Measurements from ENCODE around the gene MAP3K14.
"Not testable (repeated sequence)": the region's sequence is repeated elsewhere in the genome, so short reads cannot be mapped to it uniquely, and the experiment has no call there.

Gene MAP3K14

GRCh38 chr17:45314741-45315647 lies 1.8 kb downstream of the MAP3K14 start:
- no peak for FAIRE-seq

- no peak for FAIRE-seq
Measured at GRCh38 chr17:45313996-45314740, 2.7 kb downstream of the MAP3K14 start.

GRCh38 chr17:45313421-45313771 lies 3.4 kb downstream of the MAP3K14 start:
- FAIRE-seq, result no peak

- no peak for FAIRE-seq
Measured at GRCh38 chr17:45312477-45313420, 4.1 kb downstream of the MAP3K14 start.

DNA sequence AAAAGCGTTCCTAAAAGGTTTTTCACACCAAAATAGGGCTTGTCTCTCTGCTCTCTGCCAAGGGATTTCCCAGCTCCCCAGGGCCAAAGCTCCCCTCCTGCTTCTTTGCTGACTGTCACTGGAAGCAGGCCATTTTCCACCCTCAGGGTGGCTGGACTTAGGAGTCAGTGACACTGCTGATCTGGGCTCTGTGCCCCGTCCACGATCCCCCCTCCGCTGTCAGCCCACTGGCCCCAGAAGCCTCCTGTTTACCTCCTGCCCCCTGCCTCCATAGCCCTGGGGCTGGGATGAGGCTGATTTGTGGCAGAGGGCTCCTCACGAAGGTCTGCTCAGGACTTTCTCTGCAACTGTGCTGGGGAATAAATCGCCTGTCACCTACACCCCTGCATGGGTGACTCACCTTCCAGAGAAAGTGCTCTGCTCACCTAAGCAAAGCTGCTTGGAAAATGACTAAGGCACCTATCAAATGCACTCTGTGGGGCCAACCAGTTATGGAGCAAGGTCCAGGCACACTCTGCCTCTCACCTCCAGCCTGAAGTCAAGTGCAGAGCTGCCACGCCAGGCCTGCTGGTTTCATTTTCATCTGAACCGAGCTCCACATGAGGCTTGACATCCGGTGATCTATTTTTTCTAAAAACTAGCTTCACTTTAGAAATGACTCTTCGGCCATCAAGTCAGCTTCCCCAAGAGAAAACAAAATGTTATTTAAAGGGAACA lies 4.9 kb downstream of the MAP3K14 start:
- no peak for FAIRE-seq

- no peak for FAIRE-seq
Measured at GRCh38 chr17:45311401-45311759, 5.4 kb downstream of the MAP3K14 start.

DNA sequence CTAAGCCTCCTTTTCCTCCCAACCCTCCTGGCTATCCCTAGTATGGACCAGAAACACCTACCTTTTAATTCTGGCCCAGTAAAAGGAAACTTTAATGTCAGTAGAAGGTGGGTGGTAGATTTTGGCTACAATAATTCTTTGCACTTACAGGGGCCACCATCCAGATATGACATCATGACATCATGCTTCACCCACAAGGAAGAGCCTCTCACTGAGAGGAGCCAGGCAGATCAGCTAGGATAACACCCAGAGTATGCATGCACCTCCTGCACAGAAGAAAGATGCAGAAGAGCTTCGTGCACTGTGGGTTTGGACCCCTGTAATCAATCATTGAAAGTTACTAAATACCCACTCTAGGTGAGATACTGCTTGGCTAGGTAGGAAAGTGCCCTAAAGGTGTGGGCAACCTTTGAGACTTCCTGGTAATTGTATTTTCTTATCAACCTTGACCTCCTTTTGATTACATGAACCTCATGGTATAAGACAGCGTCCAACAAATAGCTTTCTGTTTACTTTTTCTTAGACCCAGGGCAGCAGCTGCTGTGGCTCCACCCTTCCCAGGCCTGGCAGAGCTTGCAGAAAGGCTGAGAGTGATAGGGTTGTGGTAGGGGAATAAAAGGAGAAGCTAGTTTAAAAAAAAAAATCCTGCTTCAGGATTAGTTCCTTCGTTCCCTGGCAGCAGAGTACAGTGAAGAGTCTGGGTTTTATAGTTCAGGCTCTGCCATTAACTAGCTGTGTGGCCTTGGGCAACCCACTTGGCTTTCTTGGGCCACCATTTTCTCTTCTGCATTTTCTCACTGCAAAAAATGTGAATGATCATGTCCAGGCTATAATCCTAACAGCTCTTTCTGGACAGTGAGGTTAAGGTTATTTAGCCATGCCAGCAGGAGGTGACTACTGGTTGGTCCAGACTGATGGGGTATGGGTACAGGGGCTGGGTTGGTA lies 6.2 kb downstream of the MAP3K14 start:
- FAIRE-seq, result no peak

- FAIRE-seq, result no peak
Measured at GRCh38 chr17:45309400-45309799, 7.4 kb downstream of the MAP3K14 start.

GRCh38 chr17:45308840-45309239 lies 8.0 kb downstream of the MAP3K14 start:
- FAIRE-seq, result no peak

DNA sequence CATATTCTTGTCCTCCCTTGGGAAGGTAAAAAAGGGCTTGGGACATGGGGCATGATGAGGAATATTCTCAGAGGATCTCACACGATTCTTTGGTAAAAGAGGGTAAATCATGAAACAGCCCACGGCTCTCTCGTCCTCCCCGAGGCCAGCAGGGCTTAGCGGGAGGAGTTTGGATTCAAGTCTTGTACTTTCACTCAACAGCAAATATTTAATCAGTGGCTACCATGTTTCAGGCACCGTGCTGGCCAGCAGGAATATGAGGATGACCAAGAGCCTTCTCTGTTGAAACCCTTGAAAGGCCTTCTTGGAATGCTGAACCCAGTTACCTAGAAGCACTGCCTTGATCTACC lies 8.8 kb downstream of the MAP3K14 start:
- FAIRE-seq, result no peak

- no peak for FAIRE-seq
Measured at GRCh38 chr17:45307290-45308015, 9.4 kb downstream of the MAP3K14 start.

DNA sequence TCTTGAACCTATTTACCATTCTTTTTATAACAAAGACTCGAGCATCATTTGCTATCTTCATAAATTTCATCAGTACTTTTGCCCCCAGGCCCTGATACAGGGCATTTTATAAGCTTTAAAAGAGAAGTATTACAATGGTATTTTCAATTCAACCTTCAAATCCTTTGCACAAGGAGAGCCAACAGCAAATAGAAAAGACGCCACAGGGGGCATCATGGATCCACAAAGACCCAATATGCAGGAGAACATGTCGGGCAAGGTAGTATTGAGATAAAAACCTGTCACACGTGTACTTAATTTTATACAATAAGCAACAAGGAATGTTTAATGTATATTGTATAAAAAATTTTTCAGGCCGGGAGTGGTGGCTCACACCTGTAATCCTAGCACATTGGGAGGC lies 10.2 kb downstream of the MAP3K14 start:
- FAIRE-seq, result no peak

- no peak for FAIRE-seq
Measured at GRCh38 chr17:45306094-45306493, 10.7 kb downstream of the MAP3K14 start.

GRCh38 chr17:45305530-45306087 lies 11.2 kb downstream of the MAP3K14 start:
- FAIRE-seq, result no peak

GRCh38 chr17:45302649-45303173 lies 14.1 kb downstream of the MAP3K14 start:
- FAIRE-seq, result no peak

- FAIRE-seq, result not testable (repeated sequence)
Measured at GRCh38 chr17:45302220-45302619, 14.6 kb downstream of the MAP3K14 start.

GRCh38 chr17:45301674-45302073 lies 15.1 kb downstream of the MAP3K14 start:
- no peak for FAIRE-seq

GRCh38 chr17:45300060-45300751 lies 16.6 kb downstream of the MAP3K14 start:
- no peak for FAIRE-seq

GRCh38 chr17:45299361-45299760 lies 17.5 kb downstream of the MAP3K14 start:
- no peak for FAIRE-seq

Data from TTC549 (cell line).